Measurements from ENCODE around the gene CHODL.

CHODL gene

GRCh38 chr21:18285379-18285778 is 40.7 kb downstream of the CHODL start:
- DNase-seq (ENCODE audit: low read depth in 1 of 2, low spot score in 1 of 2), result no peak

- no peak for DNase-seq (ENCODE audit: low read depth in 1 of 2, low spot score in 1 of 2)
These were observed 45.2 kb downstream of the CHODL start for GRCh38 chr21:18289876-18290275.

GRCh38 chr21:18294100-18294499 is 49.5 kb downstream of the CHODL start:
- no peak for DNase-seq (ENCODE audit: low read depth in 1 of 2, low spot score in 1 of 2)

- DNase-seq (ENCODE audit: low read depth in 1 of 2, low spot score in 1 of 2), result no peak
These were observed 53.6 kb downstream of the CHODL start for GRCh38 chr21:18298228-18298627.
